Pons (tissue), 1 donor: ENCODE results near the gene PRSS56.
A peak's percentile ranks its signal among the peaks of the same experiment; 100 is the strongest.

Experiments
- DNase-seq: peaks from one replicate; pipeline ENCODE4 v3.0.0-alpha.2; 2016; ENCODE audit warnings: low spot score

Gene PRSS56

DNA sequence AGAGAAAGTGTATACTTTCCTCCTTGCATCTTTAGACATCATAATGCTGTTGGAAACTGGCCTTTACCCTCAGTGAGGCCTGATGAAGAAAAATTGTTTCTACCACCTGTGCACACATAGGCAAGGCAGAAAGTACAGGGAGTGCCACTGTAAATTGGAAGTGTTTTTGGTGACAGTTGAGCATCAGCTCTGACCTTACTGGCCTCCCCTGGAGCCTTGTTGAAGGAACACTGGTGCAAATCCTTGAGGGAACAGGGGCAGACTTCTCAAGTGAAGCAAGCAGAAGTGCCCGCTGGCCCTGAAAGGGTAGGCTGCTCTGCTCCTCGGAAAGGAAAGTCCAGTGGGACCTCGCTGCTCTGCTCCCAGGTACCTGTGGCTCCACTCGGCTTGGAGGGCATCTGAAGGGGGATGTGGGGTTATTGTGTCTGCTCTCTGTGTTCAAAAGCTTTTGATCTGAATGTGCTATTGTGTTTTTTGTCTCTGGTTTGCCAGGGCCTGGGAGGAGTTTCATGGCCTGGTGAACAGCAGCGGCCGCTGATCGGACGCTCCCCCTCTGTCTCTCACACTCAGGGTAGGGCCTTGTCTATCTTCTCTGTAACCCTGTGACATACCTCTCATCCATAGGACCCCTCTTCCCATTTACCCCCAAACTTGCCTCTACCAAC lies 53.7 kb downstream of the PRSS56 start:
- DNase-seq: peak; percentile 77

GRCh38 chr2:232574674-232575403 lies 54.7 kb downstream of the PRSS56 start:
- no peak for DNase-seq
